DMS 273 treated with DMSO at 0.1 percent for 48 hours (cell line): ENCODE measurements around the gene NUP43.
"Not testable (repeated sequence)": the region's sequence is repeated elsewhere in the genome, so short reads cannot be mapped to it uniquely, and the experiment has no call there.

Experiments used
- DNase-seq: peaks from one replicate; lab custom pipeline; 2025; lab: John Stamatoyannopoulos, UW

Gene NUP43

GRCh38 chr6:149691201-149691600 is 55.1 kb downstream of the NUP43 start:
- DNase-seq: no peak

- no peak for DNase-seq
These were observed 60.1 kb downstream of the NUP43 start for GRCh38 chr6:149686230-149686629.

DNA sequence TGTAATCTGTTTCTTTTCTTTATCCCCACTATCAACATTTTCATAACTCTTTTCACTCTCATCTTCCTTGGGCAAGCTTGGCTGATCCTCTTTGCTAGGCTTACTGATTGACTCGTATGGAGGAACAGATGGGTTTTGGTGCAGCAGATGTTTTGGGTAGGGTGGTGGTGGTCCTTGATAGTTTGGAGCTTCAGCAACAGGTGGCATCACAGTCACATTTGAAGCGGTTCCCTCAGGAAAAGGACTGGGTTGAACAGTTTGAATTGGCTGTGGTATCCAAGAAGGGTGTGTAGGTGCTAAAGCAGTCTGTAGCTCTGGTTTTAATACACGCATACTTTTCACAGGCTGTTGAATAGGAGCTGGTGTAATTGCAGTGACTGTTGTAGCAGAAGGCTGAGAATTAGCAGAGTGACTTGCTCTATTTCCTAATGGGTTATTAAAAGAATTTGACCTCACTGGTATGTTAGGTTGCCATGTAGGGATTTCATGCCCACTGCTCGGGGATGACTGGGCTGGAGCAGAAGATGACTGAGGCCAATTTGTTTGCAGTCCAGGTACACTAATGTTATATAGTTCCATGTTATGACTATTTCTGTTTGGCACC is 63.0 kb downstream of the NUP43 start:
- peak; percentile 98 for DNase-seq

DNA sequence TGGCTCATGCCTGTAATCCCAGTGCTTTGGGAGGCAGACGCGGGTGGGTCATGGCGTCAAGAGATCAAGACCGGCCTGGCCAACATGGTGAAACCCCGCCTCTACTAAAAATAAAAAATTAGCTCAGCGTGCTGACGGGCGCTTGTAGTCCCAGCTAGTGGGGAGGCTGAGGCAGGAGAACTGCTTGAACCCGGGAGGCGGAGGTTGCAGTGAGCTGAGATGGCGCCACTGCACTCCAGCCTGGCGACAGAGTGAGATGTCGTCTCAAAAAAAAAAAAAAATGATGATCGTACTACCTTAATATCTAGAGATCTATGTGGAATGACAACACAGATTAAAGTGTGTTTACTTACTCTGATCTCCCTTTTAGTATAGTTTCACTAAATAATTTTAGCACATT is 64.5 kb downstream of the NUP43 start:
- not testable (repeated sequence) for DNase-seq

GRCh38 chr6:149681209-149681608 is 65.1 kb downstream of the NUP43 start:
- no peak for DNase-seq

- peak; percentile 5 for DNase-seq
These were observed 65.8 kb downstream of the NUP43 start for GRCh38 chr6:149680503-149680902.
